Lower leg skin (tissue), 4 donors: Measurements from ENCODE around the gene THY1. TPM values are rescaled to one million over a fixed set of nuclear protein-coding genes. Genes with fewer than 3 reads are reported as not detected.
"Not testable (repeated sequence)": the region's sequence is repeated elsewhere in the genome, so short reads cannot be mapped to it uniquely, and the experiment has no call there.

ENCODE experiments used
- DNase-seq, 2 donors: peaks; one replicate each; pipeline ENCODE4 v3.0.0-alpha.2; 2019; ENCODE audit warnings: low spot score in 2 of 2
- H3K4me3 ChIP-seq: fragments of 200-600 bp; sonication (generic); 2 replicates; pipeline ENCODE4 v1.5.1; 2017; ENCODE audit warnings: mild to moderate bottlenecking, low read depth; ENCODE audit not compliant: poor library complexity, severe bottlenecking
- POLR2A ChIP-seq, 2 donors: fragments of 450-650 bp; IDR thresholded peaks; one replicate each; pipeline ENCODE4 v1.6.1; 2016 to 2017; ENCODE audit warnings: antibody characterized with exemption in 2 of 2, mild to moderate bottlenecking in 1 of 2, moderate library complexity in 1 of 2
- WGBS, 2 donors: methylation state at CpG; one replicate each; pipeline ENCODE4 v1.1.5; 2018; 5-methylcytosine and 5-hydroxymethylcytosine counted together
- intact Hi-C: fragments of 100-400 bp; cut with DNase I; formaldehyde crosslinking; loops from one replicate; pipeline ENCODE4 v1.15.0; 2023; ENCODE audit warnings: low total_unique reads
- total RNA-seq, 4 donors: library from RNA; depleted of rRNA; stranded (reverse); fragments of >200 nt; gene quantifications; one replicate each; pipeline ENCODE4 v1.1.0, GENCODE V29; 2016
- TF ChIP-seq, protein P1 (sequence below), 3 donors: fragments of 450-650 bp; IDR thresholded peaks; one replicate each; pipeline ENCODE4 v1.5.1; 2016; ENCODE audit warnings: antibody characterized with exemption in 3 of 3, mild to moderate bottlenecking in 3 of 3, moderate library complexity in 2 of 3

THY1 gene
- total RNA-seq, 4 donors from 2014 or later, result 0.52 to 15.3 (median 2.7) TPM

DNA sequence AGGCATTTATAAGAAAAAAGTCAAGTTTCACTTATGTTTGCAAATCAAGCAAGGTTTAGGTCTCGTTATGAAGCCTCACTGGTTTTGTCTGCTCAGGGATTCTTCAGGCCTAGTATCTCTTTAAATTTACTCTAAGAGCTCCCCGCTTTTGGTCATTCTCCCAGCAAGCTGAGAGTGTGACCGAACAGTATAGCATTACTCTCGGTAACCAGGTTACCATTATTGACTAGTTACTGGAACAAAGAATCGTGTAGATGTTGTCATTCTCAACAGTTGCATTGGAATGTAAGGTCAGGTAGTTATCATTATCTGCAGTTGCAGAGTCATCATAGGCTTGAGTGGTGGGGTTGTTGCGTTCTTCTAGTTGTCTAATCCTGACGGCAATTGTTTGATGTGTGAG is 31.7 kb downstream of the THY1 start:
- intact Hi-C loops, result loop anchor here (5.0 kb wide), 1 partner anchor 1544 kb away; no protein-coding TSS in a partner anchor
- DNase-seq, result no peak
- WGBS, 2 donors, result 90% methylated on average over 7 of the region's 7 CpGs
- TF ChIP-seq POLR2A (IDR thresholded peaks at IDR 0.05), result no peak
- TF ChIP-seq, protein P1, sequence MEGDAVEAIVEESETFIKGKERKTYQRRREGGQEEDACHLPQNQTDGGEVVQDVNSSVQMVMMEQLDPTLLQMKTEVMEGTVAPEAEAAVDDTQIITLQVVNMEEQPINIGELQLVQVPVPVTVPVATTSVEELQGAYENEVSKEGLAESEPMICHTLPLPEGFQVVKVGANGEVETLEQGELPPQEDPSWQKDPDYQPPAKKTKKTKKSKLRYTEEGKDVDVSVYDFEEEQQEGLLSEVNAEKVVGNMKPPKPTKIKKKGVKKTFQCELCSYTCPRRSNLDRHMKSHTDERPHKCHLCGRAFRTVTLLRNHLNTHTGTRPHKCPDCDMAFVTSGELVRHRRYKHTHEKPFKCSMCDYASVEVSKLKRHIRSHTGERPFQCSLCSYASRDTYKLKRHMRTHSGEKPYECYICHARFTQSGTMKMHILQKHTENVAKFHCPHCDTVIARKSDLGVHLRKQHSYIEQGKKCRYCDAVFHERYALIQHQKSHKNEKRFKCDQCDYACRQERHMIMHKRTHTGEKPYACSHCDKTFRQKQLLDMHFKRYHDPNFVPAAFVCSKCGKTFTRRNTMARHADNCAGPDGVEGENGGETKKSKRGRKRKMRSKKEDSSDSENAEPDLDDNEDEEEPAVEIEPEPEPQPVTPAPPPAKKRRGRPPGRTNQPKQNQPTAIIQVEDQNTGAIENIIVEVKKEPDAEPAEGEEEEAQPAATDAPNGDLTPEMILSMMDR (IDR thresholded peaks at IDR 0.05), result no peak
- no peak overlapping the region for H3K4me3 ChIP-seq

DNA sequence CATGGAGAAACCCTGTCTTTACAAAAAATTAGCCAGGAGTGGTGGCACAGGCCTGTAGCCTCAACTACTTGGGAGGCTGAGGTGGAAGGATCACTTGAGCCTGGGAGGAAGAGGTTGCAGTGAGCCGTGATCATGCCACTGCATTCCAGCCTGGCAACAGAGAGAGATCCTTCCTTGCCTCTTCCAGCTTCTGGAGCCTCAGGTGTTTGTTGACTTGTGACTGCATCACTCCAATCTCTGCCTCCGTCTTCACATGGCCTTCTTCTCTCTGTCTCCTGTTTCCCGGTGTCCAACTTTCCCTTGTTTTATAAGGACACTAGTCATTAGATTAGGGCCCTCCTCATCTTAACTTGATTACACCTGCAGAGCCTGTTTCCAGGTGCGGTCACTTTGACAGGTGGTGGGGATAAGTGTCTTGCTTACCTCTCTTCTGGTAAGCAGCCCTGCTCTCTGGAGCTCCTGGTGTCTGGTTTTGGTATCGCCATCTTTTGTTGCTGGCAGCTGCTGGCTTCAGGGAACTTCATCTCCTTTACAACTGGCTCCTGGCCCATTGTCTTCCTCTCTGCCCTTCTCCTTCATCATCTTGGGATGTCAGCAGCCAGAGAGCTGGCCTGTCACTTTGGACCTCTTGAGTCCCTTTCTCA is 33.2 kb downstream of the THY1 start:
- H3K4me3 ChIP-seq, result no peak overlapping the region
- WGBS, 2 donors, result 78 to 81% methylated on average over 5 of the region's 5 CpGs
- intact Hi-C loops, result loop anchor here (5.0 kb wide), 1 partner anchor 1542 kb away; no protein-coding TSS in a partner anchor
- TF ChIP-seq, protein P1 (IDR thresholded peaks at IDR 0.05), result no peak
- TF ChIP-seq POLR2A (IDR thresholded peaks at IDR 0.05), result no peak
- DNase-seq, result no peak

DNA sequence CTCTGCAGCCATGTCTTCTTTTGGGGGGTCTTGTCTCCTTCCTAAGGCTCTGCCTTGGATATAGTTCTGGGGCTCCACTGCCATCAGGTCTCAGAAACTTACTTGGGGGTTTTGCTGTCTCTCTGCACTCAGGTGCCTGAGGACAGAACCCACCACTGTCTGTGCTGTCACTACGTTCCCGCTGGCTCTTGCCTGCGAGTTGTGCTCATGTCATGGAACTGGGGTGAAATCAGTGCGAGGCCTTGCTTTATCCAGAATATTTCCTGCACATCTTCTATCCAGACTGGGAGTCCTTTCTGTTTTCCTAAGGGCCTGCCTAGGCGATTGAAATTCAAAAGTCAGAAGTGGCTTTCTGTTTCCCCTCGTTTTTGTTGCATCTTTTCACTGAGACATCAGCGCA is 34.9 kb downstream of the THY1 start:
- intact Hi-C loops, result no loop called here
- WGBS, 2 donors, result 91% methylated on average over 7 of the region's 7 CpGs
- DNase-seq, result no peak
- H3K4me3 ChIP-seq, result no peak overlapping the region
- no peak for TF ChIP-seq POLR2A (IDR thresholded peaks at IDR 0.05)
- TF ChIP-seq, protein P1 (IDR thresholded peaks at IDR 0.05), result no peak

DNA sequence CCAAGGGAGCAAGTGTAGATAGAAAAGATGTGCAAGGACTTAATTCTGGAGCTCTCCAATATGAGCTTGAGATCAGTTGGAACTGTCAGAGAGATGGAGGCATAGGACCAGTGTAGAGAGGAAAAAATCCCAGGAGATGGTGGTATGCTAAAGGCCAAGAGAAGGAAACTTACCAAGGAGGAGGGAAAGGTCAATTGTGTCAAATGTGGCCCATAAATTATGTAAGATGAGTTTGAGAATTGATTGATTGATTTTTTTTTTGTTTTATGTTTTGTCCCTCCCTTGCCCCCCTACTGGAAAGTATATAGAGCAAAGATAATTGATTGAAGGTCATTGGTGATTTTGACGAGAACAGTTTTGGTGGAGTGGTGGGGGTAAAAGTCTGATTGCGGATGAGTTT is 38.6 kb downstream of the THY1 start:
- intact Hi-C loops, result no loop called here
- DNase-seq, result no peak
- no peak overlapping the region for H3K4me3 ChIP-seq
- TF ChIP-seq, protein P1 (IDR thresholded peaks at IDR 0.05), result no peak
- TF ChIP-seq POLR2A (IDR thresholded peaks at IDR 0.05), result no peak
- 89 to 93% methylated on average over 2 of the region's 2 CpGs for WGBS, 2 donors

DNA sequence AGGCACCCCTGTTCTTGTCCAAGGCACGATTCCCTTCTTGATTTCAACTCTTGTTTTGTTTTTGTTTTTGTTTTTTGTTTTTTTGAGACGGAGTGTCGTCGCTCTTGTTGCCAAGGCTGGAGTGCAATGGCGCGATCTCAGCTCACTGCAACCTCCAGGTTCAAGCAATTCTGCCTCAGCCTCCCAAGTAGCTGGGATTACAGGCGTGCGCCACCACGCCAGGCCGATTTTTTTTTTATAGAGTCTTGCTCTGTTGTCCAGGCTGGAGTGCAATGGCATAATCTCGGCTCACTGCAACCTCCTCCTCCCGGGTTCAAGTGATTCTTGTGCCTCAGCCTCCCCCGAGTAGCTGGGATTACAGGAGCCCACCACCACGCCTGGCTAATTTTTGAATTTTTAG is 40.5 kb downstream of the THY1 start:
- intact Hi-C loops, H3K4me3 ChIP-seq: not testable (repeated sequence)
- WGBS, 2 donors, result 88% methylated on average over 14 of the region's 14 CpGs
- peak in 1 of 2 donors; percentile 68 for DNase-seq

DNA sequence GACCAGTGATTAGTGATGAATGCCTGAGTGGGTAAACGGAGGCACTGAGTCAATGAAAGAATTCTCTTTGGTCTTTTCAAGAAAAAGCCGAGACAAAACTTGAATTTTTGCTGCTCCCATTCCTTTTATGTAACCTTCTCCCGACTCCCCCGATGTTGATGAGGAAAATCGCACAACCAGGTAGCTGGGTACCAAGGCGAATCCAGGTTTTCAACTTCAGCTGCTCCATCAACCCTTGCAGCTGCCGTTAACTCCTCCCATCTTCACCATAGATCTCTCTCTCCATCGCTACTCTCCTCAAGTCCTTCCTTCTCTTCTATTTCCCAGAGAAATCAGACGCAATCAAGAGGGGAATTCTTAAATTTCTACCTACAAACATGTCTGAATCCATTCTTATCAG is 40.9 kb downstream of the THY1 start:
- DNase-seq, result peak in 1 of 2 donors; percentile 12
- TF ChIP-seq, protein P1 (IDR thresholded peaks at IDR 0.05), result no peak
- TF ChIP-seq POLR2A (IDR thresholded peaks at IDR 0.05), result no peak
- intact Hi-C loops, result no loop called here
- WGBS, 2 donors, result 8 to 10% methylated on average over 9 of the region's 9 CpGs
- no peak overlapping the region for H3K4me3 ChIP-seq
